Measurements from ENCODE around the gene POLR2A.
A peak's percentile ranks its signal among the peaks of the same experiment; 100 is the strongest.
"Not testable (repeated sequence)": the region's sequence is repeated elsewhere in the genome, so short reads cannot be mapped to it uniquely, and the experiment has no call there.

POLR2A gene

GRCh38 chr17:7467498-7467897 lies 16.7 kb upstream of the POLR2A start:
- TF ChIP-seq CTCF (conservative IDR thresholded peaks at IDR 0.05; ENCODE audit: low read length), result no peak

GRCh38 chr17:7468290-7468689 lies 15.9 kb upstream of the POLR2A start:
- no peak for DNase-seq (ENCODE audit: low read depth)
- H3K4me3 ChIP-seq (ENCODE audit: low read length), result no peak overlapping the region
- TF ChIP-seq CTCF (conservative IDR thresholded peaks at IDR 0.05; ENCODE audit: low read length), result no peak

More at GRCh38 chr17:7467498-7467897, 16.7 kb upstream of the POLR2A start:
- no peak overlapping the region for H3K4me3 ChIP-seq (ENCODE audit: low read length)
- DNase-seq (ENCODE audit: low read depth), result no peak

- H3K4me3 ChIP-seq (ENCODE audit: low read length), result no peak overlapping the region
- DNase-seq (ENCODE audit: low read depth), result no peak
- TF ChIP-seq CTCF (conservative IDR thresholded peaks at IDR 0.05; ENCODE audit: low read length), result no peak
Measured at GRCh38 chr17:7468804-7469389, 15.3 kb upstream of the POLR2A start.

- DNase-seq (ENCODE audit: low read depth); H3K4me3 ChIP-seq (ENCODE audit: low read length): not testable (repeated sequence)
Measured at GRCh38 chr17:7469843-7470242, 14.3 kb upstream of the POLR2A start.

GRCh38 chr17:7470457-7470973 lies 13.7 kb upstream of the POLR2A start:
- DNase-seq (ENCODE audit: low read depth); H3K4me3 ChIP-seq (ENCODE audit: low read length): not testable (repeated sequence)

GRCh38 chr17:7471729-7472128 lies 12.4 kb upstream of the POLR2A start:
- DNase-seq (ENCODE audit: low read depth), result no peak
- no peak for TF ChIP-seq CTCF (conservative IDR thresholded peaks at IDR 0.05; ENCODE audit: low read length)
- H3K4me3 ChIP-seq (ENCODE audit: low read length), result no peak overlapping the region

- H3K4me3 ChIP-seq (ENCODE audit: low read length); DNase-seq (ENCODE audit: low read depth): not testable (repeated sequence)
Measured at GRCh38 chr17:7474767-7475166, 9.4 kb upstream of the POLR2A start.

- H3K4me3 ChIP-seq (ENCODE audit: low read length), result peak overlapping the region; percentile 16
- DNase-seq (ENCODE audit: low read depth), result peak; percentile 83
- no peak for TF ChIP-seq CTCF (conservative IDR thresholded peaks at IDR 0.05; ENCODE audit: low read length)
Measured at GRCh38 chr17:7475764-7476422, 8.3 kb upstream of the POLR2A start.
